HG02884 (cell line): ENCODE measurements around the gene KIF2C.
"Not testable (repeated sequence)": the region's sequence is repeated elsewhere in the genome, so short reads cannot be mapped to it uniquely, and the experiment has no call there.

ENCODE experiments used
- ATAC-seq: cut with Tn5 transposase; IDR thresholded peaks from one replicate; pipeline ENCODE4 v1.9.1; 2021; ENCODE audit warnings: mild to moderate bottlenecking, moderate library complexity; ENCODE audit not compliant: unreplicated experiment

The KIF2C gene

DNA sequence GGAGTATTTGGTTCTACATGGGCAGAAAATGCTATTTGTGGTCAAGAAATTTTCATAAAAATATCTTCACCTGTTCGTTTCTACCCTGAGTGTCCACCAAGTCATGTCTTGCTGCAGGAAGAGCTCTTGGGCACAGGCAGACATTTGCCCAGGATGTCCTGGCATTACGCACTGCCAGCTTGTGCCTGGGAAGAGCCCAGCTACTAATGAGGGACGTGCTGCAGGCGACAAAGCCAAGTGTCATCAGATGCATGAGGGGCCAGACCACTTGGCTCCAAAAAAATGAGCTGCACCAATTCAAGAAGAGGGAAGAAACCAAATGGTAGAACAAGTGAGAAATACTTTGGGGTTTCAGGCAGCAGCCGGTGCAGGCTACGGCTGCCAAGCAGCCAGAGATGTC, 21.5 kb upstream of the KIF2C start:
- ATAC-seq, result no peak

DNA sequence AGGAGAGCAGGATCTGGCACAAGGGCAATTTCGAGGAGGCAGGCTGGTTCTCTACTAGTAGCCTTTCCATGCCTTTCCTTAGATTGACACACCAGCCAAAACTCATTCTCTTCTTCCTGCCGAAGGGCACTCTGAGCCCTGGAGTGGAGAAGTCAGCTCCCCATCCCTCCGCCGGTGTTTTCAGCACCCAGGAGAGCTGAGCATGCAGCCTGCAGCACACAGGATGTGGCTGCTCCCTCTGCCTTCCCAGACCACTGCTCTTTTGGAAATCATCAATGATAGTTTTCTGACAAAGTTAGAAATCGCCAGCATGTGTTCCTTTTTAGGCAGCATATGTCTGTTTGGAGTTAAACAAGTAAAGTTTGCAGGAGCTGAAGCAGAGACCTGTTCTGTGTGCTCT, 20.3 kb upstream of the KIF2C start:
- no peak for ATAC-seq

DNA sequence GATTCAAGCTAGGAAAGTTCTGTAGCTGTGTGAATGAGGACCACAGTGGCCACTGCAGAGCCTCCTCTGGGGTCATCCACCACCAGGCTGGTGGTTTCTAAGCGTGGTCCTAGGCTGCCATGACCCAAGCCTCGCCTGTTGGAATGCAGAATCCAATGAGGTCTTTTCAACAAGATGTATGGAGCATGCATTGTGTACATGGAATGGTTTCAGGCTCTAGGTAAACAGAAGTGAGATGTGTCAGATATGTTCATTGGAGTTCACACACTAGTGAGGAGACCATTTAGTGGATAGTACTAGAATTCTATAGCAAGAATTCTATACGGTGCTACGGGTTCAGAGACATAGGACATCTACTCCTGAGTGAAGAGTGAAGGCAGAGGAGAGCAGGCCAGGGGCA, 19.4 kb upstream of the KIF2C start:
- no peak for ATAC-seq

DNA sequence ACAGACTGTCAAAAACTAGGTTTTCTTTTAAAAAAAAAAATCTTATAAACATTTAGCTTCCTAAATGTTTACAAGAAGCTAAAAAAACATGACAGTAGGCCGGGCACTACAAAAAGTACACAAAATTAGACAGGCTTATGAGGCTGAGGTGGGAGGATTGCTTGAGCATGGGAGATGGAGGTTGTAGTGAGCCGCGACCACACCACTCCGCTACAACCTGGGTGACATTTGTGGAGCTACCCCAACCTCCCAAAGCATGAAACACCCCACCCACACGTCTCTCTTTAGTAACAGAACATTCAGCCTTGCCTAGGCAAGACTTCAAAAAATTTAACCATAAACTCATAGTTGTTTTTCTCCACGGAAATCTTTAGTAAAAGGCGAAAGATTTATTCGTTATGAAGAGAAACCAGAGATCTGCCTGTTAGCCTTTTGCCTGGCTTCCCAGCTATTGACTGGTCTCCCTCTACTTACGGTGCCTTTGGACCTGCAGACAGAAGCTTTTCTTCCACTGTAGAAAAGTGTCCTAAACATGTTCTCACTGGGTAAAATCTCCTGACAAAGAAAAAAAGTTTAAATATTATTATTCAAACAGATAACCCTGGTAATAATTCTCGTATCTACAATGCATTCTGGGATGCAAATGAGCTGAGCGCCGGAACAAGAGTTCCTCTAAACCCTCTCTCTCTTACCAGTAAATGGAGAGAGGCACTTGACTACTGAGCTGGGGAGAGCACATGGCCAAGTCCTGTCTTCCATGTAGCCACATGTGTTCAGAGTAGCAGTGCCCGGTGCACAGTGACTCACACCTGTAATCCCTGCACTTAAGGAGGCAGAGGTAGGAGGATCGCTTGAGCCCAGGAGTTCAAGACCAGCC, 17.9 kb upstream of the KIF2C start:
- peak; percentile 76 for ATAC-seq

DNA sequence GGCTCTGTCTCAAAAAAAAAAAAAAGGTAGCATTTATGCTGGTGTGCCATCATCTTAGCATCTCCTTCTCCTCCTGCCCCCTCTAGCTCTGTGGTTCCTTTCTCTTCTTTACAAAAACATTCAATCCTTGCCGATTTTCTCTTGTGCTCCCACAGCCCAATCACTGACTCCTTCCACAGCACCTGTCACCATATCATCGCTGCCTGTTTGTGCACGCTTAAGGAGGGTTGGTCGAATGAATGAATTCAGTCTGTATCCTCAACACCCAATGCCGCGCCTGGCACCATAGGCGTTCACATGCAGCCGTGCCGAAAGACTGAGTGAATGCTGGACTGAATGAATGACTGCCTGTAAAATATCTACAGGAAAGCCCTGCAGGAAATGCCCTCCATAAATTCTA, 16.6 kb upstream of the KIF2C start:
- ATAC-seq, result no peak

DNA sequence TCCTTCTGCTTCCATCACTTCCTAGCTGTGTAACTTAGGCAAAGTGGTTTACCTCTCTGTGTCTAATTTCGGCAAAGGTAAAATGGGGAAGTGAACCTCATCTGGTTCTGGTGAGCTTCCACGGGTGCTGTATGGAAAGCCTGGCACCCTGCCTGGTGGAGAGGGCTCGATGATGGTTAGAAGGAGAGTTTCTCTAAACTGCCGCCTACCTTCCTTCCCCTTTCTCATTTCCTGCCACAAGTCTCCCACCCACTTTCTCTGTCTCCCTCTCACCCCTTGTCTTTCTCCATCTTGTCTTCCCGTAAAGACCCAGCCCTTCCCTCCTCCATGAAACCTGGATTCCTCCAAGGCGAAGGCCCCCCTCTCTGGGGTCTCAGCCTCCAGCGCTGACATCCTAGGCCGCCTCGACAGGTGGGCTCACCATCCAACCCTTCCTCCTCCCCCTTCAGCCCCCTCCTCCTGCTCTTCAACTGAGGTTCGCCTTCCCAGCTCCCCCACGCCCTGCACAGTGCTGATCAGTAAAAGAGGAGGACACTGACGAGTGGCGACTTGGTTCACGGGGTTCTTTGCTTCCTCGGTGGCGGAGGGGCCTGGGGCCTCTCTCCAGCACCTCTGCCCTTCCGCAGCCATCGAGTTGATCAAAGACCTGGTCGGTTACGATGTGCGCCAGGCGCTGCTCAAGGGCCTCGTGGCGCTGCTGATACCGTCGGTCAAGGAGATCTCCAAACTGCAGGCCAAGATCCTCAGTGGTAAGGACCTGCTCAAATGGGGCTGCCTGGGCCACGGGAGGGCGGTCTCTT, 15.9 kb upstream of the KIF2C start:
- ATAC-seq, result no peak

DNA sequence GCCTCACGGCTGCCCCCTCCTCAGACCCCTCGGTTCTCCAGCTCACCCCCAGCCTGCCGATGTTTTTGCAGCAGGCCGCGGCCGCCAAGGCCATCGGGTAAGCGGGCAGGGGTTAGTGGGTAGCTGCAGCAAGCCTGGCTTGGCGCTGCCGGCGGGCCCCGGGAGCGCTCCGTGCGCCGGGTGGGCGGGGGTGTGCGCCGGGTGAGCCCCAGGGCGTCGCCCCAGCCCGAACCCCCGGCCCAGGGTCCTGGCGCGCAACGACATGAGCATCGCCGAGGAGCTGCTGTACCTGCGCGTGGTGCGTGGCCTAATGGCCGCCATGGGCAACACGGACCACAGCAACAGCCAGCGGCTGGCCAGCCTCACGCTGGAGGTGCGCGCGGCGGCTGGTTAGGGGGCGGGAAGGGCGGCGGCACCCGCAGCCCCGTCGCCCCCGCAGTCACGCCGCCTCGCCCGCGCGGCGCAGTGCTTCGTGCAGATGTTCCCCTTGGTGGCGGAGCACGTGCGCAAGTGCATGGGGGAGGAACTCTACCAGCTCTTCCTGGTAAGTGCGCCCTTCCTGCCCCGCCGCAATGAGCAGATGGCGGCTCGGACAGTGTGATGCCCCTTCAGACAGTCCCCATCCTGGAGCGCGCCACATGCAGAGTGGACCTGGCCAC, 15.2 kb upstream of the KIF2C start:
- no peak for ATAC-seq

DNA sequence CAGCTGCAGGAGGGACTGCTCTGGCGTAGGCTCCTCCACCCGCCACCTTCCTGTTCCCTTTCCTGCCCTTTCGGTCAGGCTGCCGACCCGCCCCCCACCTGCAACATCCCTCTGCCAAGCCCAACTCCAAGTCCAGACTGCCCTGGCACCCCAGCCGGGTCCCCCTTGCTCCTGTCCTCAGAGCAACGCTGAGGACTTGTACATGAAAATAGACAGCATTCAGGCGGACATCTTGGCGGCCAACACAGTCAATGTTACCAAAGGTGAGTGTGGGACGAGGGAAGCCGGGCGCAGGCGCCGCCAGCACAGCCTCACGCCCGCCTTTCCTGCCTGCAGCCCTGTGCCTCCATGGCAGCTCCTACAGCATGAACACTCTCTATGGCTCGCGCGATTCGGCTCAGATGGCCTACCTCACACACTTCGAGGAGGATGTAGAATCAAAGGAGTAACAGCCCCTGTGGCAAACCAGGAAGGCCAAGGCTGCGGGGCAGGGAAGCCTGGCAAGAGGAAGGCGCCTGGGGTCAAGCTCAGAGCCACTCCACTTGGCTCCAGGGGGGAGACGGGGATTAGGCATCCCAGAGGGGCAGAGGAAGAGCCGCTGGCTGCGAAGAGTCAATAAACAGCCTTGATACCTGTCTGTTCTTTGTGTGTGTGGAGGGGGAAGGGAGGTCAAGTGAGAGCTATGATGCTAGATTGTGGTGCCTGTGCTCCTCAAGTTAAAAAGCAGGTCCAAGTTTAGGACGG, 14.5 kb upstream of the KIF2C start:
- ATAC-seq, result no peak

DNA sequence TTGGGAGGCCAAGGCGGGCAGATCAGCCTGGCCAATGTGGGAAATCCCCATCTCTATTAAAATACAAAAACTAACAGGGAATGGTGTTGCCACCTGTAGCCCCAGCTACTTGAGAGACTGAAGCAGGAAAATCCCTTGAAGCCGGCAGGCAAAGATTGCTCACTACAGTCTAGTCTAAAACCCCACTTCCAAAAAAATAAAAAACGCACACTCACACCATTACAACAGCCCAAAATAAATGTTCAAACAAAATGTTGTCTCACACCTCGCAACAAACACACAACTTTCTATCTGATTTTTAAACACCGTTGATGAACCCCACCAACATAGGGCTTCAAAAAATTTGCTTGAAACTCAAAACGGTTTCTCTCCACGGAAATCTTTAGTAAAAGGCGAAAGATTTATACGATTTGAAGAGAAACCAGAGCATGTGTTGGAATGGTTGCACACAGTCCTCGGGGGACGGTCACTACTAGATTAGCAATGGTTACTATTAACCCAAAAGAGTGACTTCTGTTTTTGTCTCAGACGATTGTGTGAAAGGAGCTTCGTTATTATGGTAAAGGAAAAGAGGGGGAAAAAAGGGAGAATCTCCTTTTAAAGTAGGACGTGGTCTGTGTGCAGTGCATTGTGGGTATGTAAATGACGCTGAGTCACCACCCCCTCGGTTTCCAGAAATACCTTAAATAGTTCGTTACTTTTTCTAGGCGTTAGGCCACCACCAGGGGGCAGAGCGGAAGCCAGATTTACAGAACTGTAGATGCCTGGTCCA, 8.7 kb upstream of the KIF2C start, which contains the start of gene RNU5D-1:
Gene RNU5D-1 (minus strand): TSS at position 430 of the 772 bp plus-strand sequence.
- peak; percentile 64 for ATAC-seq

DNA sequence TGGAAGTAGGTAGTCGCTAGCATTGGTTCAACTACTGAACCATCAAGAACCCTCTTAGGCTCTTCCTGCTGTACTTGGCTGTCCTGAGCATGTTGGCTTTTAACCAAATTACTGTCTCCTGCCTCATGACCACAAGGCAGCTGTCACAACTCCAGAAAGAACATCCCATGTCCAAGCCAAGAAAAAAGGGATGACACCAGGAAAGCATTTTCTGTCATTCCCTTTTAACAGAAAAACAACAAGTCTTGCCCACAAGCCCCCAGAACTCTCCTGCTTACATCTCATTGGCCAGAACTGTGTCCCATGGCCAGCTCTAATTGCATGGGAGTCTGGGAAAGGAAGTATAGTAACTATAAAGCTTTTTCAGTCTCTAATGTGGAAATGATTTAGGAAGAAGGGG, 6.3 kb upstream of the KIF2C start:
- no peak for ATAC-seq

DNA sequence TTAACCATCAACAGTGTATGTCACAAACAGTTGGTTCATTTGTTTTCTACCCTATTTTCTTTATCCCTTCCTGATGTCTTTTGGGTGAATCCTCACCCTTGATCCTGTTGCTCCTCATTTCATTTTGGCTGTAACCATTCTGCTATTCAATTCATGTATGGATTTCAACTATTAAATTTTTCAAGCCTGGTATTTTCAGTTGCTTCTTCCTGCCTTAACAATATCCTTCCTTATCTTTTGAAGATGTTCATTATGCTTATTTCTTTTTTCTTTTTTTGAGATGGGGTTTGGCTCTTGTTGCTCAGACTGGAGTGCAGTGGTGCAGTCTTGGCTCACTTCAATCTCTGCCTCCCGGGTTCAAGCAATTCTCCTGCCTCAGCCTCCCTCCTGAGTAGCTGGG, 5.9 kb upstream of the KIF2C start:
- ATAC-seq, result no peak

DNA sequence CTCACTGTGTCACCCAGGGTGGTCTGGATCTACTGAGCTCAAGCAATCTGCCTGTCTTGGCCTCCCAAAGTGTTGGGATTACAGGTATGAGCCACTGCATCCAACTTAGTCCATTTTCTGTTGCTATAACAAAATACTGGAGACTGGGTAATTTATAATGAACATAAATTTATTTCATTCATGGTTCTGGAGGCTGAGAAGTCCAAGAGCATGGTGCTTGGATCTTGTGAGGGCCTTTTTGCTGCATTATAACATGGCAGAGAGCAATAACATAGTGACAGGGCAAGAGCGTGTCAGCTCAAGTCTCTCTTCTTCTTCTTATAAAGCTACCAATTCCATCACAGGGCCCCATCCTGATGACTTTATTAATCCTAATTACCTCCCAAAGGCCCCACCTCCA, 3.6 kb upstream of the KIF2C start:
- no peak for ATAC-seq

DNA sequence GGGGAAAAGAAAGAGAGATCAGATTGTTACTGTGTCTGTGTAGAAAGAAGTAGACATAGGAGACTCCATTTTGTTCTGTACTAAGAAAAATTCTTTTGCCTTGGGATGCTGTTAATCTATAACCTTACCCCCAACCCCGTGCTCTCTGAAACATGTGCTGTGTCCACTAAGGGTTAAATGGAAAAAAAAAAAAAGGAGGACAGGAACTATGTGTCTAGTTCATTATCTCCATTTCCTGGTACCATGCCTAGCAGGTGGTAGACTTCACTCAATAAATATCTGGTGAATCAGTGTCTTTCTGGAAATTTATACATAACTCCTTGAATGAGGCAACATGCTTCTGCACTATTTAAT, 707 bp upstream of the KIF2C start:
- ATAC-seq, result not testable (repeated sequence)

DNA sequence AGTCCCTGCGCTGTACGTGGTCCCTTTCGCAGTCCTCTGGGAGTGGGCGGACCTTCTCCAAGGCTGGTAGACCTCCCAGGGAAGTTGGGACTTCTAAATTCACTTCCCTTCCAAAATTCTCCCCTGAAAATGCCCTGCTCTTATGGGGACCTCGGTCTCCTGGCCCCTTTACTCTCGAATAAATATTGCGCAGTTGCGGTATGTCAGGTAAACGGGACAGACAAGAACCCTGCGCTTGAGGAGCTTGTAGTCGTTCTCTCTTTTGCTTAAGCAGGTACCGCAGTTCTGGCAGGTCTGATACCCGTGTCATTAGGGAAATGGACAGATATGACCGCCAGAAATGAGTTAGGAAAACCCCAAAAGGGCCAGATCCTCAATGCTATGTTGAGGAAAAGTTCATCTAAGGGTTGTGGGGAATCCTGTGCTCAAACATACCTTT, 561 bp downstream of the KIF2C start:
- peak; percentile 3 for ATAC-seq

DNA sequence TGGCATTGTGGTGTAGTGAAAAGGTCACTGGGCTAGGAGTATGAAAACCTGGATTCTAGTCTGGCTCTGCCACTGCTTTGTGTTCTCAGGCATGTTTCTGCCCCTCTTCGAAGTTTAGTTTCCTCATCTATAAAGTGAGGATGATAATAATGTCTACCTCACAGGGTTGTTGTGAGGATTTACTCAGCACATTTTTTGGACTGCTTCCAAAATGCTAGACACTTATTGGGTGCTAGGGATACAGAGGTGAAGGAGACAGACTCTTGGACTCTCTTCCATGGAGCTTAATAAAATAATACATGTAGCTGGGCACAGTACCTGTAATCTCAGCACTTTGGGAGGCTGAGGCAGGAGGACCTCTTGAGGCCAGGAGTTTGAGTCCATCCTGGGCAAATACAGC, 3.6 kb downstream of the KIF2C start:
- ATAC-seq, result no peak

DNA sequence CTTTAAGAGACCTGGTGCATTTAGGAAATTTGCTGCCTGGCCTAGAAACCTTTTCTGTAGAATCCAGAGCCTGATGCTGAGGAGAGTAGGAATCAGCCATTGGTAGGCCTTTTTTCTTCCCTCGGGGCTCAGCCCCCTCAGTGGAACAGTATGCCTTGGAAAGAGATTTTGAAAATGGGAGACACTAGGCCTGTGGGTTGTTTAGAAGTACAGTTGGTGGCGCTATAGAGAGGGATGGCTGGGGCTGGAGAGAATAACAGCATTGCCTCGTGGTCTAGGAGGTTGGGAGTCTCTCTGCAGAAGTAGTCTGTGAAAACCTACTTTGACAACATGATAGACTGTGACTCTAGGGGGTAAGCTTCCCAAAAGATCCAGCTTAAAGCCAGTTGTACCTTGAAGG, 8.2 kb downstream of the KIF2C start:
- no peak for ATAC-seq

DNA sequence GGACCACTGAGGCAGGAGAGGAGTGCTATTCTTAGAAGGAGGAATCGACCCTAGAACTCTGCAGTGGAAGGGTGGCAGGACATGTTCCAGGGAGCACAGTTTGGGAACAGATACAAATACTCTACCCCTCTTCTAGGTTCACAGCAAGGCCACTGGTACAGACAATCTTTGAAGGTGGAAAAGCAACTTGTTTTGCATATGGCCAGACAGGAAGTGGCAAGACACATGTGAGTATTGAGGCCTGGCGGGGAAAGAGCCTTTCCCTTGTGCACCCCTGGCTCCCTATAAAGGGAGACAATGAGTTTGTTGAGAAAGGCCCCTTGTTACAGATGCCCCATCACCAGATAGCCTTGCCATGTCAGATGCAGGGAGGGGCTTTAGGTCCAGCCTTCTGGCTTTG, 17.8 kb downstream of the KIF2C start:
- no peak for ATAC-seq

DNA sequence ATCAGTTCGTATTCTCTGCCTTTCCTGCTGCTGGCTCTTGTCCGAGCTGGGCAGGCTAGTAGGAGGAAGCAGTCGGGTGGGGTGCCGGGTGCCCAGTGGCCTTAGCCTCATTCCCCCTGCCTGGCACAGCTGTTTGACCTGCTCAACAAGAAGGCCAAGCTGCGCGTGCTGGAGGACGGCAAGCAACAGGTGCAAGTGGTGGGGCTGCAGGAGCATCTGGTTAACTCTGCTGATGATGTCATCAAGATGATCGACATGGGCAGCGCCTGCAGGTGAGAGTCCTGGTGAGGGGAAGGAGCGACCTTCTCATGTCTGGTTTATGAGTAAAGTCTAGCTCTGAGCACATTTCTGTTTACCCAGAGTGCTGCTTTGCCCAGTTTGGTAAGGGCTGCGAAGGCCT, 19.4 kb downstream of the KIF2C start:
- ATAC-seq, result no peak

DNA sequence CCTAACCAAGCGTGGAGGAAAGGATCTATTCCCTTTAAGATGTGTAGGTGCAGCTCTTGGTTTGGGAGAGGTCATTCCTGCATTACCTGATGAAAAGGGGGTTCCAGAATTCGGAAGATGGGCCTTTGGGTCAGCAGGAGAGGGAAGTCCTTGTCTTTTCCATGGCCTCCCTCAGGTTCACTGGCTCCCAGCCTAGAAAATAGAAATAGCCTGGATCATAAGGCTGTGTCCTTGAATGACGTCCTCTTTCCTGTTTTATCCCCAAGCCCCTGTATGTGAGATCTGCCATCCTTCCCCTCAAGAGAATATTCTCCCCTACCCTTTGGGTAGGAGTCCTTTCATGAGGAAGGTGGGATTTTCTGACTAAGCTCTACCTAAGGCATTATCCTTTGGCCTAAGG, 21.2 kb downstream of the KIF2C start:
- no peak for ATAC-seq

DNA sequence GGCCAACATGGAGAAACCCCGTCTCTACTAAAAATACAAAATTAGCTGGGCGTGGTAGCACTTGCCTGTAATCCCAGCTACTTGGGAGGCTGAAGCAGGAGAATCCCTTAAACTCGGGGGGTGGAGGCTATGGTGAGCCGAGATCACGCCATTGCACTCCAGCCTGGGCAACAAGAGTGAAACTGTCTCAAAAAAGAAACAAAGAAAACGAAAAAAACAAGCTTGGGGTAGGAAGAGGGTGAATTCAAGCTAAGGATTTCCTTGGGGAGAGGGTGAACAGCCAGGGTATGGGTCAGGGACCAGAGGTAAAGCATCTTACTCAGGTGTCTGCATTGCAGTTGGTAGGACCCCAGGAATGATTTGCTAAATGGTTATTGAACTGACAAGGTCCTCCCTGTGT, 26.8 kb downstream of the KIF2C start:
- not testable (repeated sequence) for ATAC-seq
